Right lobe of liver (tissue), 6 donors: ENCODE data around the gene CDC23. TPM values are rescaled to one million over a fixed set of nuclear protein-coding genes. Genes with fewer than 3 reads are reported as not detected.
A peak's percentile ranks its signal among the peaks of the same experiment; 100 is the strongest.

Source experiments
- ATAC-seq, 4 donors: fragments of 200-7000 bp; cut with Tn5 transposase; one replicate each; pipeline ENCODE4 v1.9.1; 2020; ENCODE audit warnings: mild to moderate bottlenecking in 4 of 4, moderate library complexity in 4 of 4
- DNase-seq, 3 donors: peaks; one replicate each; pipeline ENCODE4 v3.0.0-alpha.2; 2020
- H3K27ac ChIP-seq, 3 donors: fragments of 200-600 bp; one replicate each; pipeline ENCODE4 v1.8.0; 2022
- H3K27me3 ChIP-seq, 2 donors: fragments of 200-600 bp; one replicate each; pipeline ENCODE4 v1.8.0; 2022
- H3K36me3 ChIP-seq, 4 donors: fragments of 200-600 bp; sonication (generic) in 1 of 4; one replicate each; pipeline versions ENCODE4 v1.5.1 to v1.8.0; 2017 to 2022; ENCODE audit warnings: control low read depth in 1 of 4
- H3K4me1 ChIP-seq, 4 donors: fragments of 200-600 bp; sonication (generic) in 1 of 4; one replicate each; pipeline versions ENCODE4 v1.5.1 to v1.8.0; 2017 to 2022; ENCODE audit warnings: control low read depth in 1 of 4
- H3K4me3 ChIP-seq, 3 donors: fragments of 200-600 bp; one replicate each; pipeline ENCODE4 v1.8.0; 2022
- H3K9me3 ChIP-seq, 4 donors: fragments of 200-600 bp; sonication (generic) in 1 of 4; one replicate each; pipeline versions ENCODE4 v1.5.1 to v1.8.0; 2017 to 2022; ENCODE audit warnings: control low read depth in 1 of 4
- CTCF ChIP-seq, 4 donors: fragments of 200-600 bp in 3 of 4; fragments of 450-650 bp in 1 of 4; IDR thresholded peaks; one replicate each; pipeline versions ENCODE4 v1.5.1 to v1.8.0; 2016 to 2022; ENCODE audit warnings: antibody characterized with exemption in 4 of 4, mild to moderate bottlenecking in 2 of 4
- POLR2A ChIP-seq: fragments of 450-650 bp; IDR thresholded peaks from one replicate; pipeline ENCODE4 v1.6.1; 2017; ENCODE audit warnings: antibody characterized with exemption, mild to moderate bottlenecking
- WGBS: methylation state at CpG from one replicate; pipeline ENCODE4 v1.1.6; 2018; ENCODE audit warnings: low coverage, low lambda C conversion rate; ENCODE audit not compliant: insufficient coverage; ENCODE audit errors: missing lambda C conversion rate; 5-methylcytosine and 5-hydroxymethylcytosine counted together
- intact Hi-C, 2 donors: fragments of 100-400 bp; cut with DNase I; formaldehyde crosslinking; loops; one replicate each; pipeline versions ENCODE4 v1.11.2 to v1.14.1; 2022
- total RNA-seq, 6 experiments: library from RNA; depleted of rRNA in 2 of 6; stranded (reverse); fragments of >200 nt in 2 of 6; fragmentation: NEBNext Ultra II Directional in 3 of 6; extraction: Animal tissue kit (Norgen Biotek cat#: 25700) in 3 of 6; gene quantifications; one replicate each; pipeline versions ENCODE4 v1.1.0 to v1.2.4, GENCODE V29; 2016 to 2023
- donor health status: DM: no; HTN: yes; CAD: no.
- donor health status: DM: no; HTN: no; CAD: no.
- donor health status: DM: no; HTN: no; CAD: no.
- donor health status: DM: no; HTN: yes; CAD: no.
- donor health status: DM: no; HTN: yes; CAD: no.

The CDC23 gene
- total RNA-seq, 6 experiments from 2014 or later = 11.9 to 16.2 (median 15.2) TPM

- Histone ChIP-seq H3K36me3 (peaks cover 0 to 4% (median under 1%) of the 10 kb centered on the region in 4 donors), H3K4me1 (peaks cover 0 to 5% (median 2%) of the 10 kb centered on the region in 4 donors), H3K27me3 (no peaks in the 10 kb centered on the region), H3K9me3 (no peaks in the 10 kb centered on the region), H3K27ac (no peak overlapping the region), H3K4me3 (no peak overlapping the region)
- WGBS = 92% methylated on average over 2 of the region's 6 CpGs
- no peak for ATAC-seq
- no peak for DNase-seq
- intact Hi-C loops = no loop called here
- TF ChIP-seq POLR2A (no peak), CTCF (IDR thresholded peaks at IDR 0.05) (no peak)
These were observed 30.3 kb downstream of the CDC23 start for GRCh38 chr5:138182808-138183207.

- H3K4me1 ChIP-seq = peaks cover 0 to 12% (median 5%) of the 10 kb centered on the region in 4 donors
- no peak for ATAC-seq
- H3K36me3 ChIP-seq = peaks cover 0 to 1% (median 0%) of the 10 kb centered on the region in 4 donors
- H3K27ac ChIP-seq = no peak overlapping the region
- H3K9me3 ChIP-seq = no peaks in the 10 kb centered on the region
- TF ChIP-seq CTCF (IDR thresholded peaks at IDR 0.05) = no peak
- TF ChIP-seq POLR2A = no peak
- no peak overlapping the region for H3K4me3 ChIP-seq
- no peaks in the 10 kb centered on the region for H3K27me3 ChIP-seq
- WGBS = 96% methylated on average over 5 of the region's 5 CpGs
- DNase-seq = no peak
- intact Hi-C loops = no loop called here
These were observed 32.3 kb downstream of the CDC23 start for GRCh38 chr5:138180841-138181240.

GRCh38 chr5:138180183-138180782, 32.8 kb downstream of the CDC23 start:
- ATAC-seq (peak in 2 of 4 donors; percentile 19 to 25), DNase-seq (no peak)
- H3K4me1 ChIP-seq = peaks cover 0 to 12% (median 5%) of the 10 kb centered on the region in 4 donors
- no peak overlapping the region for H3K27ac ChIP-seq
- no peak overlapping the region for H3K4me3 ChIP-seq
- peaks cover 0 to 7% (median 0%) of the 10 kb centered on the region in 4 donors for H3K36me3 ChIP-seq
- intact Hi-C loops = no loop called here
- TF ChIP-seq CTCF (IDR thresholded peaks at IDR 0.05) = peak; percentile 33 to 49 (median 42)
- no peak for TF ChIP-seq POLR2A
- no peaks in the 10 kb centered on the region for H3K27me3 ChIP-seq
- no peaks in the 10 kb centered on the region for H3K9me3 ChIP-seq
- WGBS = 76% methylated on average over 5 of the region's 5 CpGs

GRCh38 chr5:138179277-138179857, 33.8 kb downstream of the CDC23 start:
- Histone ChIP-seq H3K4me3 (peak overlapping the region; percentile 84 to 89 (median 85)), H3K36me3 (peaks cover 0 to 16% (median 0%) of the 10 kb centered on the region in 4 donors), H3K9me3 (no peaks in the 10 kb centered on the region), H3K27ac (no peak overlapping the region), H3K27me3 (no peaks in the 10 kb centered on the region), H3K4me1 (peaks cover 0 to 12% (median 5%) of the 10 kb centered on the region in 4 donors)
- DNase-seq = no peak
- TF ChIP-seq CTCF (IDR thresholded peaks at IDR 0.05) (no peak), POLR2A (no peak)
- under 1% methylated on average over 22 of the region's 23 CpGs for WGBS
- ATAC-seq = no peak
- intact Hi-C loops = no loop called here
